HCT116 (cell line): ENCODE results near the gene ZSCAN5C. TPM values are rescaled to one million over a fixed set of nuclear protein-coding genes. Genes with fewer than 3 reads are reported as not detected.

Experiments
- ATAC-seq: fragments of 200-7000 bp; cut with Tn5 transposase; 2 replicates; pipeline ENCODE4 v1.9.1; 2020; ENCODE audit warnings: mild to moderate bottlenecking, moderate library complexity
- BruUV-seq: library from RNA; stranded (reverse); fragments of 400-500 nt; replicated peaks from 2 replicates; lab custom pipeline; 2021; lab: Mats Ljungman, UMichigan
- CTCF ChIA-PET: fragments of 300-600 bp; sonication (Branson Sonifier 250); formaldehyde crosslinking; loops from one replicate; lab custom pipeline; 2021; ENCODE audit warnings: antibody characterized with exemption; lab: Charles Lee
- POLR2A ChIA-PET: fragments of 300-600, 350-600 bp; sonication (Branson Sonifier 250); formaldehyde crosslinking; loops from one replicate; lab custom pipeline; 2021; ENCODE audit warnings: antibody characterized with exemption; lab: Charles Lee
- RAD21 ChIA-PET, 2 experiments: fragments of 300-600 bp; sonication (Branson Sonifier 250); formaldehyde crosslinking; loops; one replicate each; lab custom pipeline; 2023; ENCODE audit warnings: low total read pairs in 2 of 2; ENCODE audit not compliant: uncharacterized antibody in 2 of 2, unreplicated experiment in 2 of 2, low non-redundant PET in 1 of 2; lab: Charles Lee
- DNase-seq: peaks from one replicate; pipeline ENCODE4 v3.0.0-alpha.2; 2010; ENCODE audit warnings: low read depth, low spot score
- H2AFZ ChIP-seq: fragments of 200-600 bp; shearing (Covaris generic), sonication (generic); 2 replicates; pipeline ENCODE4 v1.6.1; 2017; ENCODE audit warnings: low read depth, mixed run types, mixed read lengths, antibody characterized with exemption, low read length; ENCODE audit not compliant: poor library complexity, severe bottlenecking
- H3K27ac ChIP-seq: 2 replicates; pipeline ENCODE4 v1.5.1; 2012; ENCODE audit warnings: low read depth, low read length
- H3K27me3 ChIP-seq: fragments of 200-600 bp; sonication (generic); 2 replicates; pipeline ENCODE4 v1.6.1; 2016; ENCODE audit warnings: mixed run types, low read length, mixed read lengths; ENCODE audit not compliant: insufficient read depth
- H3K36me3 ChIP-seq, 2 experiments: fragments of 200-500 bp in 1 of 2; fragments of 200-600 bp in 1 of 2; sonication (Bioruptor generic) in 1 of 2; sonication (generic) in 1 of 2; 2 replicates each; pipeline versions ENCODE4 v1.5.1 to v1.6.1; 2014 to 2016; ENCODE audit warnings: low read length in 2 of 2, inconsistent platforms in 1 of 2, mixed read lengths in 1 of 2, mixed run types in 1 of 2; ENCODE audit not compliant: insufficient read depth in 2 of 2, control insufficient read depth in 1 of 2
- H3K4me1 ChIP-seq, 2 experiments: fragments of 200-600 bp in 1 of 2; sonication (generic) in 1 of 2; 2 replicates each; pipeline versions ENCODE4 v1.5.1 to v1.6.1; 2012 to 2017; ENCODE audit warnings: low read length in 2 of 2, inconsistent platforms in 1 of 2, mild to moderate bottlenecking in 1 of 2, mixed read lengths in 1 of 2, mixed run types in 1 of 2, moderate library complexity in 1 of 2; ENCODE audit not compliant: insufficient read depth in 2 of 2, control insufficient read depth in 1 of 2
- H3K4me2 ChIP-seq: fragments of 200-600 bp; sonication (generic); 2 replicates; pipeline ENCODE4 v1.6.1; 2017; ENCODE audit warnings: mixed run types, low read length, mixed read lengths
- H3K4me3 ChIP-seq, 2 experiments: fragments of 200-600 bp in 1 of 2; sonication (generic) in 1 of 2; replicated peaks in 1 of 2; 2 replicates each; pipeline ENCODE4 v1.5.1; 2011 to 2016; ENCODE audit warnings: low read length in 2 of 2, control low read depth in 1 of 2, low read depth in 1 of 2, mild to moderate bottlenecking in 1 of 2, mixed read lengths in 1 of 2, mixed run types in 1 of 2
- H3K79me2 ChIP-seq: fragments of 200-600 bp; sonication (generic); 2 replicates; pipeline ENCODE4 v1.6.1; 2017; ENCODE audit warnings: mild to moderate bottlenecking, mixed run types, low read length, moderate library complexity, mixed read lengths; ENCODE audit not compliant: insufficient read depth
- H3K9ac ChIP-seq: fragments of 200-600 bp; sonication (generic); 2 replicates; pipeline ENCODE4 v1.6.1; 2016; ENCODE audit warnings: low read length, mixed read lengths
- H3K9me2 ChIP-seq: fragments of 200-600 bp; sonication (generic), shearing (Covaris generic); 2 replicates; pipeline ENCODE4 v1.6.1; 2017; ENCODE audit warnings: mixed run types, mild to moderate bottlenecking, moderate library complexity; ENCODE audit not compliant: insufficient read depth
- H3K9me3 ChIP-seq, 2 experiments: fragments of 200-500 bp in 1 of 2; fragments of 200-600 bp in 1 of 2; sonication (Bioruptor generic) in 1 of 2; sonication (generic) in 1 of 2; 2 replicates each; pipeline ENCODE4 v1.6.1; 2014 to 2017; ENCODE audit warnings: low read length in 2 of 2, mixed read lengths in 2 of 2, inconsistent platforms in 1 of 2, low read depth in 1 of 2, mild to moderate bottlenecking in 1 of 2, mixed run types in 1 of 2, moderate library complexity in 1 of 2; ENCODE audit not compliant: control insufficient read depth in 1 of 2, insufficient read depth in 1 of 2
- H4K20me1 ChIP-seq: fragments of 200-600 bp; sonication (generic), shearing (Covaris generic); 2 replicates; pipeline ENCODE4 v1.6.1; 2017; ENCODE audit warnings: mixed run types, mild to moderate bottlenecking, moderate library complexity; ENCODE audit not compliant: insufficient read depth
- CBX3 ChIP-seq: IDR thresholded peaks from 2 replicates; pipeline ENCODE4 v1.6.1; 2012; ENCODE audit warnings: low read depth
- CEBPB ChIP-seq: IDR thresholded peaks from 2 replicates; pipeline ENCODE4 v1.6.1; 2012; ENCODE audit warnings: low read depth
- EGR1 ChIP-seq: IDR thresholded peaks from 2 replicates; pipeline ENCODE4 v1.6.1; 2012; ENCODE audit warnings: low read depth
- FOSL1 ChIP-seq: IDR thresholded peaks from 2 replicates; pipeline ENCODE4 v1.6.1; 2012; ENCODE audit warnings: low read depth
- JUND ChIP-seq: IDR thresholded peaks from 2 replicates; pipeline ENCODE4 v1.6.1; 2012
- POLR2A ChIP-seq: IDR thresholded peaks from 2 replicates; pipeline ENCODE4 v1.7.0; 2011; ENCODE audit warnings: borderline replicate concordance; ENCODE audit not compliant: insufficient read depth, insufficient read length; ENCODE audit errors: extremely low read depth
- POLR2AphosphoS5 ChIP-seq: IDR thresholded peaks from 2 replicates; pipeline ENCODE4 v1.6.1; 2011; ENCODE audit warnings: mild to moderate bottlenecking, low read depth, low read length, moderate library complexity
- RAD21 ChIP-seq: IDR thresholded peaks from 2 replicates; pipeline ENCODE4 v1.6.1; 2012; ENCODE audit warnings: low read depth, mild to moderate bottlenecking
- SIN3A ChIP-seq: IDR thresholded peaks from 2 replicates; pipeline ENCODE4 v1.6.1; 2012; ENCODE audit warnings: low read depth
- SP1 ChIP-seq: IDR thresholded peaks from 2 replicates; pipeline ENCODE4 v1.6.1; 2012; ENCODE audit warnings: low read depth
- SRF ChIP-seq: IDR thresholded peaks from 2 replicates; pipeline ENCODE4 v1.6.1; 2012; ENCODE audit warnings: low read depth
- TCF7L2 ChIP-seq: IDR thresholded peaks from 2 replicates; pipeline ENCODE4 v1.7.0; 2011; ENCODE audit warnings: borderline replicate concordance, inconsistent platforms; ENCODE audit not compliant: insufficient read depth, insufficient read length; ENCODE audit errors: extremely low read depth
- YY1 ChIP-seq: IDR thresholded peaks from 2 replicates; pipeline ENCODE4 v1.6.1; 2011; ENCODE audit warnings: low read length, low read depth, moderate library complexity, mild to moderate bottlenecking; ENCODE audit not compliant: insufficient replicate concordance; ENCODE audit errors: extremely low read depth
- ZFX ChIP-seq: fragments of 450-650 bp; IDR thresholded peaks from 2 replicates; pipeline ENCODE4 v1.6.1; 2017
- ZNF274 ChIP-seq: fragments of 200-500 bp; sonication (Bioruptor generic); IDR thresholded peaks from 2 replicates; pipeline ENCODE4 v1.6.1; 2014; ENCODE audit warnings: mild to moderate bottlenecking, low read depth, low read length, inconsistent platforms
- intact Hi-C: fragments of 100-400 bp; cut with micrococcal nuclease; formaldehyde crosslinking; loops from 2 replicates; pipeline ENCODE4 v1.10.0; 2022
- total RNA-seq: library from RNA; stranded (reverse); gene quantifications from one replicate; pipeline ENCODE4 v1.2.1, GENCODE V29; 2021; ENCODE audit not compliant: unreplicated experiment
- TF ChIP-seq, protein P1 (sequence below): IDR thresholded peaks from 2 replicates; pipeline ENCODE4 v1.6.1; 2012
- TF ChIP-seq, protein P2 (sequence below): IDR thresholded peaks from 2 replicates; pipeline ENCODE4 v1.6.1; 2011; ENCODE audit warnings: mild to moderate bottlenecking, low read length, moderate library complexity; ENCODE audit not compliant: insufficient replicate concordance; ENCODE audit errors: extremely low read depth
- TF ChIP-seq, protein P3 (sequence below), 3 experiments: fragments of 200-600 bp in 1 of 3; sonication (generic) in 1 of 3; IDR thresholded peaks in 2 of 3; conservative IDR thresholded peaks in 1 of 3; 2 replicates each; pipeline ENCODE4 v1.5.1; 2012 to 2017; ENCODE audit warnings: low read depth in 2 of 3, low read length in 2 of 3, antibody characterized with exemption in 1 of 3, borderline replicate concordance in 1 of 3, control low read depth in 1 of 3, mild to moderate bottlenecking in 1 of 3, mixed read lengths in 1 of 3, mixed run types in 1 of 3, moderate library complexity in 1 of 3; ENCODE audit not compliant: insufficient read depth in 1 of 3
- TF ChIP-seq, protein P4 (sequence below): IDR thresholded peaks from 2 replicates; pipeline ENCODE4 v1.6.1; 2012; ENCODE audit warnings: low read depth
- TF ChIP-seq, protein P5 (sequence below): IDR thresholded peaks from 2 replicates; pipeline ENCODE4 v1.6.1; 2012

Gene ZSCAN5C
- total RNA-seq, 1 experiment from 2014 or later = not detected

DNA sequence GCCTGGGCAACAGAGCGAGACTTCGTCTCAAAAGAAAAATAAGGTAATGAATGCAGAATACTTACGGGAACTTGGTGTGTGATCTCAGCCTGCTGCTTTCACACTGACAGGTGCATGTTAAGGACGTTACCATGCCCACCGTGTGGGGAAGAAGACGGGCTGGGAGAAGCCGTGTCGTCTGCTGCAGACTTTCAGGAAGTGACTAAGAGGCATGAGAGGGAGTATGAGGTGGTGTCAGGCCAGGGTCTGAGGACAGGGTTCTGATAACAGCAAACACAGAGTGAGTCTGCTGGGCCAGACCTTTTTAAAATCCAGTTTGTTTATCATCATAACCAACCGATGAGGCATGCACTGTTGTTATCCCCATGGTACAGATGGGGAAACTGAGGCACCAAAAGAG lies 39.8 kb upstream of the ZSCAN5C start:
- Histone ChIP-seq H3K27ac (no peak overlapping the region), H3K4me2 (no peak overlapping the region), H3K27me3 (no peaks in the 10 kb centered on the region), H3K36me3 (no peaks in the 10 kb centered on the region), H4K20me1 (no peaks in the 10 kb centered on the region), H3K4me3 (no peak overlapping the region), H3K9me2 (no peaks in the 10 kb centered on the region), H3K9me3 (no peaks in the 10 kb centered on the region), H3K9ac (no peak overlapping the region), H3K4me1 (no peaks in the 10 kb centered on the region), H3K79me2 (no peaks in the 10 kb centered on the region), H2AFZ (no peak overlapping the region)
- no TSS peak for BruUV-seq
- no peak for DNase-seq
- TF ChIP-seq RAD21 (no peak), TCF7L2 (no peak), CEBPB (no peak), FOSL1 (no peak), CBX3 (no peak), SRF (no peak), EGR1 (no peak), YY1 (no peak), POLR2A (no peak), SP1 (no peak), ZNF274 (no peak), JUND (no peak), ZFX (no peak), SIN3A (no peak), POLR2AphosphoS5 (no peak)
- TF ChIP-seq, protein P1, sequence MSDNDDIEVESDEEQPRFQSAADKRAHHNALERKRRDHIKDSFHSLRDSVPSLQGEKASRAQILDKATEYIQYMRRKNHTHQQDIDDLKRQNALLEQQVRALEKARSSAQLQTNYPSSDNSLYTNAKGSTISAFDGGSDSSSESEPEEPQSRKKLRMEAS = no peak
- TF ChIP-seq, protein P2, sequence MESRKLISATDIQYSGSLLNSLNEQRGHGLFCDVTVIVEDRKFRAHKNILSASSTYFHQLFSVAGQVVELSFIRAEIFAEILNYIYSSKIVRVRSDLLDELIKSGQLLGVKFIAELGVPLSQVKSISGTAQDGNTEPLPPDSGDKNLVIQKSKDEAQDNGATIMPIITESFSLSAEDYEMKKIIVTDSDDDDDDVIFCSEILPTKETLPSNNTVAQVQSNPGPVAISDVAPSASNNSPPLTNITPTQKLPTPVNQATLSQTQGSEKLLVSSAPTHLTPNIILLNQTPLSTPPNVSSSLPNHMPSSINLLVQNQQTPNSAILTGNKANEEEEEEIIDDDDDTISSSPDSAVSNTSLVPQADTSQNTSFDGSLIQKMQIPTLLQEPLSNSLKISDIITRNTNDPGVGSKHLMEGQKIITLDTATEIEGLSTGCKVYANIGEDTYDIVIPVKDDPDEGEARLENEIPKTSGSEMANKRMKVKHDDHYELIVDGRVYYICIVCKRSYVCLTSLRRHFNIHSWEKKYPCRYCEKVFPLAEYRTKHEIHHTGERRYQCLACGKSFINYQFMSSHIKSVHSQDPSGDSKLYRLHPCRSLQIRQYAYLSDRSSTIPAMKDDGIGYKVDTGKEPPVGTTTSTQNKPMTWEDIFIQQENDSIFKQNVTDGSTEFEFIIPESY = no peak
- TF ChIP-seq, protein P3, sequence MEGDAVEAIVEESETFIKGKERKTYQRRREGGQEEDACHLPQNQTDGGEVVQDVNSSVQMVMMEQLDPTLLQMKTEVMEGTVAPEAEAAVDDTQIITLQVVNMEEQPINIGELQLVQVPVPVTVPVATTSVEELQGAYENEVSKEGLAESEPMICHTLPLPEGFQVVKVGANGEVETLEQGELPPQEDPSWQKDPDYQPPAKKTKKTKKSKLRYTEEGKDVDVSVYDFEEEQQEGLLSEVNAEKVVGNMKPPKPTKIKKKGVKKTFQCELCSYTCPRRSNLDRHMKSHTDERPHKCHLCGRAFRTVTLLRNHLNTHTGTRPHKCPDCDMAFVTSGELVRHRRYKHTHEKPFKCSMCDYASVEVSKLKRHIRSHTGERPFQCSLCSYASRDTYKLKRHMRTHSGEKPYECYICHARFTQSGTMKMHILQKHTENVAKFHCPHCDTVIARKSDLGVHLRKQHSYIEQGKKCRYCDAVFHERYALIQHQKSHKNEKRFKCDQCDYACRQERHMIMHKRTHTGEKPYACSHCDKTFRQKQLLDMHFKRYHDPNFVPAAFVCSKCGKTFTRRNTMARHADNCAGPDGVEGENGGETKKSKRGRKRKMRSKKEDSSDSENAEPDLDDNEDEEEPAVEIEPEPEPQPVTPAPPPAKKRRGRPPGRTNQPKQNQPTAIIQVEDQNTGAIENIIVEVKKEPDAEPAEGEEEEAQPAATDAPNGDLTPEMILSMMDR (IDR thresholded peaks at IDR 0.05 in 2 of 3, conservative IDR thresholded peaks at IDR 0.05 in 1 of 3; ENCODE audit: borderline replicate concordance in 1 of 3, insufficient read depth in 1 of 3, low read depth in 2 of 3, low read length in 2 of 3) = no peak
- TF ChIP-seq, protein P4, sequence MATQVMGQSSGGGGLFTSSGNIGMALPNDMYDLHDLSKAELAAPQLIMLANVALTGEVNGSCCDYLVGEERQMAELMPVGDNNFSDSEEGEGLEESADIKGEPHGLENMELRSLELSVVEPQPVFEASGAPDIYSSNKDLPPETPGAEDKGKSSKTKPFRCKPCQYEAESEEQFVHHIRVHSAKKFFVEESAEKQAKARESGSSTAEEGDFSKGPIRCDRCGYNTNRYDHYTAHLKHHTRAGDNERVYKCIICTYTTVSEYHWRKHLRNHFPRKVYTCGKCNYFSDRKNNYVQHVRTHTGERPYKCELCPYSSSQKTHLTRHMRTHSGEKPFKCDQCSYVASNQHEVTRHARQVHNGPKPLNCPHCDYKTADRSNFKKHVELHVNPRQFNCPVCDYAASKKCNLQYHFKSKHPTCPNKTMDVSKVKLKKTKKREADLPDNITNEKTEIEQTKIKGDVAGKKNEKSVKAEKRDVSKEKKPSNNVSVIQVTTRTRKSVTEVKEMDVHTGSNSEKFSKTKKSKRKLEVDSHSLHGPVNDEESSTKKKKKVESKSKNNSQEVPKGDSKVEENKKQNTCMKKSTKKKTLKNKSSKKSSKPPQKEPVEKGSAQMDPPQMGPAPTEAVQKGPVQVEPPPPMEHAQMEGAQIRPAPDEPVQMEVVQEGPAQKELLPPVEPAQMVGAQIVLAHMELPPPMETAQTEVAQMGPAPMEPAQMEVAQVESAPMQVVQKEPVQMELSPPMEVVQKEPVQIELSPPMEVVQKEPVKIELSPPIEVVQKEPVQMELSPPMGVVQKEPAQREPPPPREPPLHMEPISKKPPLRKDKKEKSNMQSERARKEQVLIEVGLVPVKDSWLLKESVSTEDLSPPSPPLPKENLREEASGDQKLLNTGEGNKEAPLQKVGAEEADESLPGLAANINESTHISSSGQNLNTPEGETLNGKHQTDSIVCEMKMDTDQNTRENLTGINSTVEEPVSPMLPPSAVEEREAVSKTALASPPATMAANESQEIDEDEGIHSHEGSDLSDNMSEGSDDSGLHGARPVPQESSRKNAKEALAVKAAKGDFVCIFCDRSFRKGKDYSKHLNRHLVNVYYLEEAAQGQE = no peak
- TF ChIP-seq, protein P5, sequence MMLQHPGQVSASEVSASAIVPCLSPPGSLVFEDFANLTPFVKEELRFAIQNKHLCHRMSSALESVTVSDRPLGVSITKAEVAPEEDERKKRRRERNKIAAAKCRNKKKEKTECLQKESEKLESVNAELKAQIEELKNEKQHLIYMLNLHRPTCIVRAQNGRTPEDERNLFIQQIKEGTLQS = no peak
- ChIA-PET CTCF (interaction anchor here (0.6 kb wide), 1 partner anchor 385 kb away, joined by 3 read pairs; no protein-coding TSS in a partner anchor), POLR2A (no interaction called here), RAD21 (no interaction called here)
- no peak for ATAC-seq
- intact Hi-C loops = no loop called here
